Choroid plexus epithelial cell (primary cell): ENCODE results near the gene UBA1.

Experiments
- DNase-seq: peaks from one replicate; pipeline ENCODE4 v3.0.0-alpha.2; 2010; ENCODE audit warnings: low read depth
- H3K4me3 ChIP-seq: 2 replicates; pipeline ENCODE4 v1.5.1; 2011; ENCODE audit warnings: low read depth, mild to moderate bottlenecking, control low read depth, low read length, moderate library complexity
- CTCF ChIP-seq: conservative IDR thresholded peaks from 2 replicates; pipeline ENCODE4 v1.5.1; 2011; ENCODE audit warnings: low read depth, mild to moderate bottlenecking, control low read depth, inconsistent platforms, low read length, moderate library complexity

UBA1 gene

GRCh38 chrX:47235691-47236103 lies 42.1 kb downstream of the UBA1 start:
- no peak overlapping the region for H3K4me3 ChIP-seq
- peak; percentile 51 for DNase-seq
- TF ChIP-seq CTCF = no peak

DNA sequence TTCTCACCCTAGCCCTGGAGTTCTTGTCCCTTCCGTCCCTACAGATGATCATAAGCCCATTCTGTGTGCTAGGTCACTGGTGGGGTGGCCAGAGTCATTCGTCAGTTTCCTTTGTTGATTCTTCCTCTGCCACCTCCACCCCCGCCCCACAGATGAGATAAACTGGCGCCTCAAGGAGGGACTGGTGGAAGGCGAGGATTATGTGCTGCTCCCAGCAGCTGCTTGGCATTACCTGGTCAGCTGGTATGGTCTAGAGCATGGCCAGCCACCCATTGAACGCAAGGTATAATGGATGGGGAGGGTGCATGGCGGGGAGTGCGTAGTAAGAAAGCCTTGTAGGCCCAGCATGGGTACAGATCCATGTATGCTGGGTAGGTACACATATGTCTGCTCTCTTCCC lies 45.6 kb downstream of the UBA1 start:
- DNase-seq = no peak
- no peak overlapping the region for H3K4me3 ChIP-seq
- no peak for TF ChIP-seq CTCF

GRCh38 chrX:47239898-47240545 lies 46.4 kb downstream of the UBA1 start:
- no peak for DNase-seq
- TF ChIP-seq CTCF = no peak

GRCh38 chrX:47240619-47241018 lies 47.0 kb downstream of the UBA1 start:
- no peak for DNase-seq
- H3K4me3 ChIP-seq = no peak overlapping the region
- TF ChIP-seq CTCF = no peak

More at GRCh38 chrX:47239898-47240545, 46.4 kb downstream of the UBA1 start:
- H3K4me3 ChIP-seq = no peak overlapping the region

DNA sequence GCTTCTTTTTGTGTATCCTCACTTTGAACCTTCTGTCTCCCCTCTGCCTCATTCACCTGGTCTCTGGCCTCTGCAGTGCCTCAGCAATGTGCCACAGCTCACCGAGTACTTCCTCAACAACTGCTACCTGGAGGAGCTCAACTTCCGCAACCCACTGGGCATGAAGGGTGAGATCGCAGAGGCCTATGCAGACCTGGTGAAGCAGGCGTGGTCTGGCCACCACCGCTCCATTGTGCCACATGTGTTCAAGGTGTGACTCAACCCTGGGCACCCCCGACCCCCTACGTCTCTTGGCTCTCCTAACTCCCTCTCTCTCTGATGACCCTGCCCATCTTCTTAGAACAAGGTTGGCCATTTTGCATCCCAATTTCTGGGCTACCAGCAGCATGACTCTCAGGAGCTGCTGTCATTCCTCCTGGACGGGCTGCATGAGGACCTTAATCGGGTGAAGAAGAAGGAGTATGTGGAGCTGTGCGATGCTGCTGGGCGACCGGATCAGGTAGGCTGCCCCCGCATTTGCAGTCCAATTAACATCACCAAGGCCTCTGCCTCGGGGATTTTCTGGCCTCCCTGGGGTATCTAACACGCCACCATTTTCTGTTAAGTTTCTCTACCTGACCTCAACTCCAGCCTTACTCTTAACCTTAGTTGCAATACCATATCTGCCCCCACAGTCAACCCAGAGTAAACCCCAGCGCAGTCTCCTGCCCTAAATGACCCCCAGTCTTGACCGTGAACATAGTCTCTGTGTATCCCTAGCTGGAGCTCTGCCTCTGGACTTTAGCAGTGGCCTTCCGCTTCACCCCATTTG lies 47.8 kb downstream of the UBA1 start:
- no peak for DNase-seq
- no peak for TF ChIP-seq CTCF
- H3K4me3 ChIP-seq = no peak overlapping the region

- H3K4me3 ChIP-seq = no peak overlapping the region
- TF ChIP-seq CTCF = no peak
- DNase-seq = no peak
Measured at GRCh38 chrX:47242321-47242720, 48.7 kb downstream of the UBA1 start.
